HG03103 (cell line): ENCODE measurements around the gene ZNF530.
A peak's percentile ranks its signal among the peaks of the same experiment; 100 is the strongest.

ENCODE experiments used
- ATAC-seq: cut with Tn5 transposase; IDR thresholded peaks from one replicate; pipeline ENCODE4 v1.9.1; 2021; ENCODE audit warnings: low read depth; ENCODE audit not compliant: unreplicated experiment

ZNF530 gene

GRCh38 chr19:57599761-57600383, at the start of gene ZNF530:
ZNF530 (plus strand) TSS chr19:57599885; CDS start chr19:57604346, 4,461 bp downstream.
- peak; percentile 93 for ATAC-seq

GRCh38 chr19:57552432-57552831, 47.3 kb upstream of the ZNF530 start:
- ATAC-seq = no peak

DNA sequence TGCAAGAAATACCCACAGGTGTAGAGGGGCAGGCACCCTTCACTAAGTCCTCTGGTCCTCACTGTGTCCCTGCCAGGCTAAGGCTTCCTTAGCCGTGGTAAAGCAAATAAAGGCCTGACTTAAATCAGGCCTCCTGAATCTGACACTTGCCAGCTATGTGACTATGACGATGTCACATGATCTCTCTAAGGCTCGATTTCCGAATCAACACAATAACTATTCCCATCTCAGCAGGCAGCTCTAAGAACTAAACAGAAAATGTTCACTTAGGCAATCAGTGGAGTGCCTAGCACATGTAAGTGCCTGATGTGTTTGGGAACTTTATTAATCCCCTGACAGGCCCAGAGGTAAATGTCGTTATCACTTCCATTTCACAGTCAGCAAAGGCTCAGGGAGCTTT, 42.0 kb upstream of the ZNF530 start:
- ATAC-seq = no peak

DNA sequence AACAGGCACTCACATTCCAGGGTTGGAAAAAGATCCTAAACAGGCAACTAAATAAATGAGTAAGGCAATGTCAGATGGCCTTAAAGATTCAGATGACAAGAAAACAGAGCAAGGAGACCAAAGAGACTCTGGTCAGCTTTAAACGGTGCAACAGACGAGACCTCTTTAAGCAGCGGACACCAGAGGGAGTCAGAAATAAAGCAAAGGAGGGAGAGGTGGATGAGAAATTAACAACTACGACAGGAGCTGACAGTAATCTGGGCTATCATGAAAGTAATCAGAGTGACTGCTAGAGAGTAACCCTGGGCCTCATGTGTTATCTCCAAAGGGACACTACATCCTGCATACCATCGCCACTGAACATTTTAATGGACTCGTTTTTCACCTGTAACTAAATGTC, 41.2 kb upstream of the ZNF530 start:
- no peak for ATAC-seq

DNA sequence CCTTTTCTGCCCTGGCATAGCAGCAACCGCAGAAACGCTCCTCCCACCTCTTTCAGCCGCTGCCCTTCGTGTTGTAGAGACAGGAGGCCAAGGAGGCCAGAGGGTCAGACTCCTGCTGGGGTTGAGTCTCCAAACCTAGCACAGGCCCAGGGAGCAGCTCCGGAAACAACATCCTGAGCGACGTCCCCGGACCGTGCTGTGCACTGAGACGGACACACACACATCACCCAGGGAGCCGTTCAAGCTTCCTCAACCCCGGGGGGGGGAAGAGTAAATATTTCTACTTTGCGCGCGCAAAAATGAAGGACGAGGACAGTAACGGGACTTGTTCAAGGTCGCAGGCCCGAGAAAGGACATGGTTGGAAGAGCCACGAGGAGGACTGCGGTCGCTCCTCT, 40.7 kb upstream of the ZNF530 start:
- no peak for ATAC-seq

- ATAC-seq = peak; percentile 95
Observed at GRCh38 chr19:57559404-57560025, 40.2 kb upstream of the ZNF530 start, which contains the start of gene ZNF550. ZNF550 (minus strand) TSS chr19:57559863; CDS start chr19:57559682, 181 bp downstream.

DNA sequence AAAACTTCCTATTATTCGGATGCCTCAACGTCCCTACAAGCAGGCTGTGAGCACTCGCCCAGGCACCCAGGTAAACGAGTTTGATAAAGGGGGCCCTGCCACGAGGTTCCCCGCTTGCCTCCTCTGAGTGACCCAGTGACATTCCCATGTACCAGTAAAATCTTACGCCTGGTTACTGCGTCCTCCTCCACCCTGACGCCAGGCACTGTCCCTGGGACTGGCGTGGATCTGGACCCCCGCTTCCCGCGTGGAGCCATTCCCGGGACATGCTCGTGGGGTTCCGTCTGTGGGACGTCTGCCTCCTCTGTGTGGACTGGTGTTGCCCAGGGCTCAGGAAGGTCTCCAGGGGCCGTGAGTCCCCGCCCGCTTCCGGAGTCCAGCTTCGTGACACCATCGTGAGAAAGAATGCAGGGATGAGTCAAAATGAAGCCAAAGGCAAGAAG, 39.6 kb upstream of the ZNF530 start:
- no peak for ATAC-seq

GRCh38 chr19:57563547-57563946, 36.1 kb upstream of the ZNF530 start:
- no peak for ATAC-seq

- no peak for ATAC-seq
Observed at GRCh38 chr19:57566396-57567265, 33.1 kb upstream of the ZNF530 start.

DNA sequence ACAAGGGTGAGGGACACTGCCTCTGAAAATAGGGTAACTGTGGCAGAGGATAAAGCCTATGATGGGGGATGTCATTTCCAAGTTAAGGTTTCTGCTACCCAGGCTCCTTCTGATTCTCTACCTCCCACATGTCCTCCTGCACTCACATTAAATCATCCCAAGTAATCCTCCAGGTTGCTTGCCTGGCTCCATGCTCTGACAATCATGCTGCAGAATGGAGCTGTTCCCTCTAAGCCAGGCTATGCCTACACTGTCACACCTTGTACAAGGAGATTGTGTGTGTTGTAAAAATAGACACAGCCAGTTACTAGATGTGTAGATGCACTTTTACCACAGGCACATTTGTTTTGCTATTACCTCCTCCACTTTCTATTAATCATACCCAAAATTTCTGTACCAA, 29.0 kb upstream of the ZNF530 start:
- ATAC-seq = no peak

- no peak for ATAC-seq
Observed at GRCh38 chr19:57572415-57572947, 27.2 kb upstream of the ZNF530 start.

DNA sequence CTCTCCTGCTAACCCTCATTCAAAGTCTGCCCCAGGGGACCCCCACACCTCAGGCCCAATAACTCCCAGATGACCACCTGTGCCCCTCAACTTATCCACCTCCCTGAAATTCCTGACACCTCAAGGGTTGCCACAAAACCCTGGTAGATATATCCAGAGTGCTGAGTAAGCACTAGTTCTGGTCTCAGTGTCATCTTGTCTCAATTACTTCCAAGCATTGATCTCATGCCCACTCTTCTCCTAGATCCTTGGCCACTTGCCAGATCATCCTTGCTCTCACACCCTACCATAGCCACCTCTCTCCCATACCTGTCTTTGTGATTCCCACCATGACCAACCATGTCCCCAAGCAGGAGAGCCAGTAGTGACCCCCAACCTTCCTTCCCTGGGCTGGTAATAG, 23.0 kb upstream of the ZNF530 start:
- ATAC-seq = no peak

DNA sequence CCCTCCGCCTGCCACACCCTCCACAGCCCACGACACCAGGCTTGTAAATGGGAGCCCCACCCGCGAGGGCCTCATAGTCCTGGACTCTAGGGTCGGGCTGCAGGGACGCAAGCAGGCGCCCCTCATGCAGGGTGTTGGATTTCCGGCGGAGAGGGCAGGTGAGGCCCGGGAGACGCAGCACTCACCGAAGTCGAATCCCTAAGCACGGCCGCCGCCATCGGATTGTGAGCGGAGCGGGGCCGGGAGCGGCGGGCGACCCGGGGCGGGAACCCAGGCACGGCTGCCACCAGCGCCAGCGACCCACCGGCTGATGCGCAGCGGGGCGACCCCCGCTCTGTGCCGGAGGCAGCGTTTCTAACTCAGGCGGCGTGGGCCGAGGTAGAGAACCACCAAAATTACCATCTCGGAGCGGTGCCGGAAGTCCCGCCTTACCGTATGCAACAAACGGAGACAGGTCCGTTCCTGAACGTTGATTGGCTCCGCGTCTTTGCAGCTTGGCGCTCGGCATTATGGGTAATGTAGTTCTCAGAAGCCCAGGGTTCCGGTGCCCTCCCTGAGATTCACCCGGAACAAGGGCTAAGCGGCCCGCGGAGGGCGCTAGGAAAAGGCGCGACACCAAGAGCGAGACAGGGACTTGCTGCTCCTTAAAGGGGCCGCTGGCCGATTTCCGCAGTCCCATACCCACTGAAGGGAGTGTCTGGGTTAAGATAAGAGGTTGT, 21.0 kb upstream of the ZNF530 start, which contains the start of gene ZNF416:
TSS of gene ZNF416 (minus strand) at position 425 of the 719 bp plus-strand sequence. CDS start at position 218, 207 bp downstream.
- peak; percentile 89 for ATAC-seq

DNA sequence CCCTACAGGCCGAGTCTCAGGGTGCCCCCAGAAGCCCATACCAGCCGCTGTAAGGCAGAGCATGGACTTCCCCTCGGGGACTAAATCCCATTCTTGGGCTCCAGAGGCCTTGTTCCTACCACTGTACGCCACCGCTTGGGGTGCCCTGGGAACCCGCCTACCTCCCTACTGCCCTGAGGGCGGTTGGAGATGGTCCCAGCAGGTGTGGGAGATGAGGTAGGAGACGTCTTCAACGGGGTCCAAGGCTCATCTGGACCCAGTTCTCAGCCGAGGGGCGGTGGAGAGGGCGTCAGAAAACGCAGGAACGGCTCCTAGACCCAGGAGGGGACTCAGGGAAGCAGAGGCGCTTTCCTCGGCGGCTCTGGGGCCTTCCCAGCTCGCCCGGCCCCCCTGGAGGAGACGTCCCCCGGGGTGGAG, 16.6 kb upstream of the ZNF530 start:
- ATAC-seq = no peak

- ATAC-seq = peak; percentile 85
Observed at GRCh38 chr19:57583521-57584416, 15.9 kb upstream of the ZNF530 start, which contains the start of gene ZIK1. ZIK1 (plus strand) TSS chr19:57584145; CDS start chr19:57584357, 212 bp downstream.

DNA sequence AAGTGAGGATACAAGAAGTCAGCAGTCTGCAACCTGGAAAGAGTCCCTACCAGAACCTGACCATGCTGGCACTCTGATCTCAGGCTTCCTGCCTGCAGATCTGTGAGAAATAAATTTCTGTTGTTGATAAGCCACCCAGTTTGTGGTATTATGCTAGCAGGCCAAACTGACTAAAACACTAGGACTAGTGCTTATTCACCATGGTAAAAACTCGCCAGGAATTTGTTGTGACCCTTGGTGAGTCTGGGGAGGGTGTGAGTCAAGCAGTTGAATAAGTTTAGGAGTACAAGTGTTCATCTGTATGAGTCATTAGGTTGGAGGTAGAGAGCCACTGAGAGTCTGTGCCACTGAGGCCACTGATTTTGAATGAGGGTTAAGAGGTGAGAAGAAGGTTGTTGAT, 12.2 kb upstream of the ZNF530 start:
- ATAC-seq = no peak

DNA sequence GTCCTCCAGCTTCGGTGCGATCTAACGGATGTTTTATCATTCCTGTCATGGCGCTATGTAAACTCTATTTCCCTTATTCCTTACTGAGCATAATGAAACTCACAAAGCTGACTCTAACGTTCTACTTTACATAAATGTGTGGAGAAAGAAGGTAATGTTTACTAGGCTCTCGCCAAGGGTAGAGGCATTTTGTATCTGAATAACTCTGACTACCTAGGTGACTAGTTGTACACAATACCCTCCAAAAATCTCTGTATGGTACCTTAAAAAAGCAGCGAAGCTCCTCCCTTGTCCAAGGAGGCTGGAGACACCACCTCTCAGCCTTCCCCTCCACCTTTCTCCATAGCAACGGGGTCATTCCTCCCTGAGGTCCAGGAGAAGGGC, 316 bp upstream of the ZNF530 start:
- ATAC-seq = peak; percentile 8

GRCh38 chr19:57606931-57607330, 7.2 kb downstream of the ZNF530 start:
- ATAC-seq = no peak

DNA sequence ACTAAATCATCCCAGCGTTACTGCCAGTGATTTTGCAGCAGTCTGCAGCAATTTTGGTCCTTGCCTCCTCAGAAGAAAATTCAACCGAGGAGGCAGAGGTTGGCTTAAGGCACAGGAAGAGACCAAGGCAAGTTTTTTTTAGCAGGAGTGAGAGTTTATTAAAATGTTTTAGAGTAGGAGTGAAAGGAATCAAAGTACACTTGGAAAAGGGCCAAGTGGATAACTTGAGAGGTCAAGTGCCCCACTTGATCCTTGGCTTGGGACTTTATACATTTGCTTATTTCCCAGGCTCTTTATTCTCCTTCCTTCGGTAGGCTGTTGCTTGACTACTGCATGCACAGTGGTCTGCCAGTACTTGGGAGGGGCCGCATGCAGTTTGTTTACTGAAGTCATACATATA, 11.4 kb downstream of the ZNF530 start:
- ATAC-seq = no peak
